Uterus (tissue), 2 donors: ENCODE results near the gene MAP4K4.

Source experiments
- POLR2A ChIP-seq, 2 donors: fragments of 450-650 bp; IDR thresholded peaks; one replicate each; pipeline ENCODE4 v1.6.1; 2016; ENCODE audit warnings: antibody characterized with exemption in 2 of 2, mild to moderate bottlenecking in 1 of 2, moderate library complexity in 1 of 2
- TF ChIP-seq, protein P1 (sequence below), 4 experiments: fragments of 200-600 bp in 2 of 4; fragments of 450-650 bp in 2 of 4; sonication (generic) in 2 of 4; IDR thresholded peaks; one replicate each; pipeline ENCODE4 v1.5.1; 2016 to 2019; ENCODE audit warnings: antibody characterized with exemption in 4 of 4, mild to moderate bottlenecking in 2 of 4, moderate library complexity in 1 of 4

DNA sequence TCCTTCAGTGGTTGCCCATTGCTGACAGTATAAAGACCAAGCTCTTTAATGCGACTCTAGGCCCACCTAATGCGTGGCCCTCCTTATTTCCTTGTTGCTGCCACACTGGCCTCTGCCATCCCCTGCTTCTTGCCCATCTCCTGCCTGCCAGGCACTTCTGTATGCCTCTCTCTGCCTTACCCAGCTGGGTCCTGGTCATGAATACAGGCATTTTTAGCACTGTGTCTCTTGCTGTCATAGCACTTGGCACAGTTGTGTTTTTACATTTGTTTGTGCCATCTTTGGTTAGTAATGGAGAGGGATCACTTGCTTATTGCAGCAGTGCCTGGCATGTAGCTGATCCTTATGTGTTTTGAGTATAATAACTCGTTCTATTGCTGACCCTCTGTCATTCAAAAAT, 38.7 kb downstream of the MAP4K4 start:
- TF ChIP-seq POLR2A (IDR thresholded peaks at IDR 0.05), result no peak
- TF ChIP-seq, protein P1, sequence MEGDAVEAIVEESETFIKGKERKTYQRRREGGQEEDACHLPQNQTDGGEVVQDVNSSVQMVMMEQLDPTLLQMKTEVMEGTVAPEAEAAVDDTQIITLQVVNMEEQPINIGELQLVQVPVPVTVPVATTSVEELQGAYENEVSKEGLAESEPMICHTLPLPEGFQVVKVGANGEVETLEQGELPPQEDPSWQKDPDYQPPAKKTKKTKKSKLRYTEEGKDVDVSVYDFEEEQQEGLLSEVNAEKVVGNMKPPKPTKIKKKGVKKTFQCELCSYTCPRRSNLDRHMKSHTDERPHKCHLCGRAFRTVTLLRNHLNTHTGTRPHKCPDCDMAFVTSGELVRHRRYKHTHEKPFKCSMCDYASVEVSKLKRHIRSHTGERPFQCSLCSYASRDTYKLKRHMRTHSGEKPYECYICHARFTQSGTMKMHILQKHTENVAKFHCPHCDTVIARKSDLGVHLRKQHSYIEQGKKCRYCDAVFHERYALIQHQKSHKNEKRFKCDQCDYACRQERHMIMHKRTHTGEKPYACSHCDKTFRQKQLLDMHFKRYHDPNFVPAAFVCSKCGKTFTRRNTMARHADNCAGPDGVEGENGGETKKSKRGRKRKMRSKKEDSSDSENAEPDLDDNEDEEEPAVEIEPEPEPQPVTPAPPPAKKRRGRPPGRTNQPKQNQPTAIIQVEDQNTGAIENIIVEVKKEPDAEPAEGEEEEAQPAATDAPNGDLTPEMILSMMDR (IDR thresholded peaks at IDR 0.05), result no peak
